Transverse colon (tissue), 4 donors: ENCODE results near the gene NBEAL2.

Experiments used
- EP300 ChIP-seq: sonication (generic); formaldehyde crosslinking; IDR thresholded peaks from one replicate; pipeline ENCODE4 v1.6.1; 2017; ENCODE audit warnings: antibody characterized with exemption, low read depth
- POLR2A ChIP-seq: fragments of 450-650 bp; IDR thresholded peaks from one replicate; pipeline ENCODE4 v1.6.1; 2016; ENCODE audit warnings: antibody characterized with exemption, mild to moderate bottlenecking, moderate library complexity
- POLR2AphosphoS5 ChIP-seq, 3 donors: sonication (generic); formaldehyde crosslinking; IDR thresholded peaks; one replicate each; pipeline ENCODE4 v1.6.1; 2016; ENCODE audit warnings: antibody characterized with exemption in 3 of 3
- TF ChIP-seq, protein P1 (sequence below), 5 experiments: fragments of 200-600 bp in 3 of 5; fragments of 450-650 bp in 2 of 5; sonication (generic) in 3 of 5; IDR thresholded peaks; 1 replicate in 2 of 5; 2 replicates in 3 of 5; pipeline ENCODE4 v1.5.1; 2016 to 2017; ENCODE audit warnings: antibody characterized with exemption in 5 of 5, inconsistent platforms in 3 of 5, mild to moderate bottlenecking in 2 of 5, moderate library complexity in 1 of 5

GRCh38 chr3:46998121-46998851 lies 18.8 kb downstream of the NBEAL2 start:
- TF ChIP-seq, protein P1, sequence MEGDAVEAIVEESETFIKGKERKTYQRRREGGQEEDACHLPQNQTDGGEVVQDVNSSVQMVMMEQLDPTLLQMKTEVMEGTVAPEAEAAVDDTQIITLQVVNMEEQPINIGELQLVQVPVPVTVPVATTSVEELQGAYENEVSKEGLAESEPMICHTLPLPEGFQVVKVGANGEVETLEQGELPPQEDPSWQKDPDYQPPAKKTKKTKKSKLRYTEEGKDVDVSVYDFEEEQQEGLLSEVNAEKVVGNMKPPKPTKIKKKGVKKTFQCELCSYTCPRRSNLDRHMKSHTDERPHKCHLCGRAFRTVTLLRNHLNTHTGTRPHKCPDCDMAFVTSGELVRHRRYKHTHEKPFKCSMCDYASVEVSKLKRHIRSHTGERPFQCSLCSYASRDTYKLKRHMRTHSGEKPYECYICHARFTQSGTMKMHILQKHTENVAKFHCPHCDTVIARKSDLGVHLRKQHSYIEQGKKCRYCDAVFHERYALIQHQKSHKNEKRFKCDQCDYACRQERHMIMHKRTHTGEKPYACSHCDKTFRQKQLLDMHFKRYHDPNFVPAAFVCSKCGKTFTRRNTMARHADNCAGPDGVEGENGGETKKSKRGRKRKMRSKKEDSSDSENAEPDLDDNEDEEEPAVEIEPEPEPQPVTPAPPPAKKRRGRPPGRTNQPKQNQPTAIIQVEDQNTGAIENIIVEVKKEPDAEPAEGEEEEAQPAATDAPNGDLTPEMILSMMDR (IDR thresholded peaks at IDR 0.05): peak; percentile 76 to 94 (median 84)
- TF ChIP-seq POLR2AphosphoS5 (IDR thresholded peaks at IDR 0.05): no peak
- TF ChIP-seq POLR2A: no peak
- TF ChIP-seq EP300: no peak
